OCI-LY7 (cell line): ENCODE data around the gene YRDC.

ENCODE experiments used
- EZH2phosphoT487 ChIP-seq: fragments of 200-600 bp; sonication (generic); IDR thresholded peaks from 2 replicates; pipeline ENCODE4 v1.6.1; 2018; ENCODE audit warnings: low read depth, borderline replicate concordance, mild to moderate bottlenecking, mixed run types, antibody characterized with exemption, low read length, moderate library complexity, mixed read lengths
- TF ChIP-seq, protein P1 (sequence below): fragments of 200-600 bp; sonication (generic); conservative IDR thresholded peaks from 2 replicates; pipeline ENCODE4 v1.5.1; 2014; ENCODE audit warnings: mild to moderate bottlenecking, antibody characterized with exemption, low read length, moderate library complexity, mixed read lengths

- TF ChIP-seq, protein P1, sequence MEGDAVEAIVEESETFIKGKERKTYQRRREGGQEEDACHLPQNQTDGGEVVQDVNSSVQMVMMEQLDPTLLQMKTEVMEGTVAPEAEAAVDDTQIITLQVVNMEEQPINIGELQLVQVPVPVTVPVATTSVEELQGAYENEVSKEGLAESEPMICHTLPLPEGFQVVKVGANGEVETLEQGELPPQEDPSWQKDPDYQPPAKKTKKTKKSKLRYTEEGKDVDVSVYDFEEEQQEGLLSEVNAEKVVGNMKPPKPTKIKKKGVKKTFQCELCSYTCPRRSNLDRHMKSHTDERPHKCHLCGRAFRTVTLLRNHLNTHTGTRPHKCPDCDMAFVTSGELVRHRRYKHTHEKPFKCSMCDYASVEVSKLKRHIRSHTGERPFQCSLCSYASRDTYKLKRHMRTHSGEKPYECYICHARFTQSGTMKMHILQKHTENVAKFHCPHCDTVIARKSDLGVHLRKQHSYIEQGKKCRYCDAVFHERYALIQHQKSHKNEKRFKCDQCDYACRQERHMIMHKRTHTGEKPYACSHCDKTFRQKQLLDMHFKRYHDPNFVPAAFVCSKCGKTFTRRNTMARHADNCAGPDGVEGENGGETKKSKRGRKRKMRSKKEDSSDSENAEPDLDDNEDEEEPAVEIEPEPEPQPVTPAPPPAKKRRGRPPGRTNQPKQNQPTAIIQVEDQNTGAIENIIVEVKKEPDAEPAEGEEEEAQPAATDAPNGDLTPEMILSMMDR: no peak
- no peak for TF ChIP-seq EZH2phosphoT487
Observed at GRCh38 chr1:37844536-37844935, 36.5 kb upstream of the YRDC start.
